Liver (tissue), 3 donors: ENCODE measurements around the gene ARHGEF7.

ENCODE experiments used
- EGR1 ChIP-seq, 2 donors: IDR thresholded peaks; 2 replicates each; pipeline ENCODE4 v1.6.1; 2016 to 2018; ENCODE audit warnings: antibody characterized with exemption in 2 of 2, low read depth in 2 of 2
- FOXA1 ChIP-seq: IDR thresholded peaks from 2 replicates; pipeline ENCODE4 v1.6.1; 2016; ENCODE audit warnings: antibody characterized with exemption
- GABPA ChIP-seq, 2 donors: IDR thresholded peaks in 1 of 2; conservative IDR thresholded peaks in 1 of 2; 2 replicates each; pipeline ENCODE4 v1.6.1; 2016; ENCODE audit warnings: antibody characterized with exemption in 2 of 2, mild to moderate bottlenecking in 1 of 2, moderate library complexity in 1 of 2
- JUND ChIP-seq, 2 donors: IDR thresholded peaks; 2 replicates each; pipeline ENCODE4 v1.6.1; 2016; ENCODE audit warnings: antibody characterized with exemption in 2 of 2
- SP1 ChIP-seq: IDR thresholded peaks from 2 replicates; pipeline ENCODE4 v1.6.1; 2018; ENCODE audit warnings: antibody characterized with exemption, mild to moderate bottlenecking
- TAF1 ChIP-seq: conservative IDR thresholded peaks from 2 replicates; pipeline ENCODE4 v1.6.1; 2016; ENCODE audit warnings: antibody characterized with exemption, mild to moderate bottlenecking
- TF ChIP-seq, protein P1 (sequence below): fragments of 150-350 bp; IDR thresholded peaks from 2 replicates; pipeline ENCODE4 v1.5.1; 2017; ENCODE audit warnings: improper control_type of control experiment, low read depth, low read length; ENCODE audit not compliant: missing input control
- TF ChIP-seq, protein P2 (sequence below): IDR thresholded peaks from 2 replicates; pipeline ENCODE4 v1.6.1; 2016; ENCODE audit warnings: antibody characterized with exemption
- TF ChIP-seq, protein P3 (sequence below): IDR thresholded peaks from 2 replicates; pipeline ENCODE4 v1.6.1; 2016; ENCODE audit warnings: antibody characterized with exemption
- TF ChIP-seq, protein P4 (sequence below): IDR thresholded peaks from 2 replicates; pipeline ENCODE4 v1.6.1; 2016; ENCODE audit warnings: antibody characterized with exemption, mild to moderate bottlenecking
- donor health status: healthy.
- donor health status: healthy.

DNA sequence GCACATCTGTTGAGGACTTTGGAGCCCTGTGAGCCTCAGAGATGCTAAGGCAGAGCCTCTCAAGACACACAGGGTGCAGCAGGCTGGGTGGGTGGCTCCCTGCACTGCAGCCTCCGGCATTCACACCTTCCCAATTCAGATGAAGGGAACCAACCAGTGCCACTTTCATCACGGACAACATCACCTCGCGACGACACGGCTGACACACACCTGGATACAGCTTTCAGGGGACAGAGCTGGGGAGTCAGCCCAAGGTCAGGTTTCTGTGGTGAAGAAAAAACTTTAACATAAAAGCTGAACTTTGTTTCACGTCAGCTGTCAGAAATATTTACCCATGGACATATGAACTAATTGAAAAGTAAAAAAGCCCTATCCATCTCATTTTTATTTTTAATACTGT is 24.9 kb upstream of the ARHGEF7 start:
- TF ChIP-seq, protein P1, sequence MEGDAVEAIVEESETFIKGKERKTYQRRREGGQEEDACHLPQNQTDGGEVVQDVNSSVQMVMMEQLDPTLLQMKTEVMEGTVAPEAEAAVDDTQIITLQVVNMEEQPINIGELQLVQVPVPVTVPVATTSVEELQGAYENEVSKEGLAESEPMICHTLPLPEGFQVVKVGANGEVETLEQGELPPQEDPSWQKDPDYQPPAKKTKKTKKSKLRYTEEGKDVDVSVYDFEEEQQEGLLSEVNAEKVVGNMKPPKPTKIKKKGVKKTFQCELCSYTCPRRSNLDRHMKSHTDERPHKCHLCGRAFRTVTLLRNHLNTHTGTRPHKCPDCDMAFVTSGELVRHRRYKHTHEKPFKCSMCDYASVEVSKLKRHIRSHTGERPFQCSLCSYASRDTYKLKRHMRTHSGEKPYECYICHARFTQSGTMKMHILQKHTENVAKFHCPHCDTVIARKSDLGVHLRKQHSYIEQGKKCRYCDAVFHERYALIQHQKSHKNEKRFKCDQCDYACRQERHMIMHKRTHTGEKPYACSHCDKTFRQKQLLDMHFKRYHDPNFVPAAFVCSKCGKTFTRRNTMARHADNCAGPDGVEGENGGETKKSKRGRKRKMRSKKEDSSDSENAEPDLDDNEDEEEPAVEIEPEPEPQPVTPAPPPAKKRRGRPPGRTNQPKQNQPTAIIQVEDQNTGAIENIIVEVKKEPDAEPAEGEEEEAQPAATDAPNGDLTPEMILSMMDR = no peak
- no peak for TF ChIP-seq TAF1
- TF ChIP-seq FOXA1 = no peak
- TF ChIP-seq EGR1 (IDR thresholded peaks at IDR 0.05; ENCODE audit: low read depth in 2 of 2) = no peak
- no peak for TF ChIP-seq SP1
- TF ChIP-seq, protein P2, sequence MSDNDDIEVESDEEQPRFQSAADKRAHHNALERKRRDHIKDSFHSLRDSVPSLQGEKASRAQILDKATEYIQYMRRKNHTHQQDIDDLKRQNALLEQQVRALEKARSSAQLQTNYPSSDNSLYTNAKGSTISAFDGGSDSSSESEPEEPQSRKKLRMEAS = no peak
- TF ChIP-seq GABPA (IDR thresholded peaks at IDR 0.05 in 1 of 2, conservative IDR thresholded peaks at IDR 0.05 in 1 of 2) = no peak
- no peak for TF ChIP-seq JUND (IDR thresholded peaks at IDR 0.05)
- TF ChIP-seq, protein P3, sequence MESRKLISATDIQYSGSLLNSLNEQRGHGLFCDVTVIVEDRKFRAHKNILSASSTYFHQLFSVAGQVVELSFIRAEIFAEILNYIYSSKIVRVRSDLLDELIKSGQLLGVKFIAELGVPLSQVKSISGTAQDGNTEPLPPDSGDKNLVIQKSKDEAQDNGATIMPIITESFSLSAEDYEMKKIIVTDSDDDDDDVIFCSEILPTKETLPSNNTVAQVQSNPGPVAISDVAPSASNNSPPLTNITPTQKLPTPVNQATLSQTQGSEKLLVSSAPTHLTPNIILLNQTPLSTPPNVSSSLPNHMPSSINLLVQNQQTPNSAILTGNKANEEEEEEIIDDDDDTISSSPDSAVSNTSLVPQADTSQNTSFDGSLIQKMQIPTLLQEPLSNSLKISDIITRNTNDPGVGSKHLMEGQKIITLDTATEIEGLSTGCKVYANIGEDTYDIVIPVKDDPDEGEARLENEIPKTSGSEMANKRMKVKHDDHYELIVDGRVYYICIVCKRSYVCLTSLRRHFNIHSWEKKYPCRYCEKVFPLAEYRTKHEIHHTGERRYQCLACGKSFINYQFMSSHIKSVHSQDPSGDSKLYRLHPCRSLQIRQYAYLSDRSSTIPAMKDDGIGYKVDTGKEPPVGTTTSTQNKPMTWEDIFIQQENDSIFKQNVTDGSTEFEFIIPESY = no peak
- TF ChIP-seq, protein P4, sequence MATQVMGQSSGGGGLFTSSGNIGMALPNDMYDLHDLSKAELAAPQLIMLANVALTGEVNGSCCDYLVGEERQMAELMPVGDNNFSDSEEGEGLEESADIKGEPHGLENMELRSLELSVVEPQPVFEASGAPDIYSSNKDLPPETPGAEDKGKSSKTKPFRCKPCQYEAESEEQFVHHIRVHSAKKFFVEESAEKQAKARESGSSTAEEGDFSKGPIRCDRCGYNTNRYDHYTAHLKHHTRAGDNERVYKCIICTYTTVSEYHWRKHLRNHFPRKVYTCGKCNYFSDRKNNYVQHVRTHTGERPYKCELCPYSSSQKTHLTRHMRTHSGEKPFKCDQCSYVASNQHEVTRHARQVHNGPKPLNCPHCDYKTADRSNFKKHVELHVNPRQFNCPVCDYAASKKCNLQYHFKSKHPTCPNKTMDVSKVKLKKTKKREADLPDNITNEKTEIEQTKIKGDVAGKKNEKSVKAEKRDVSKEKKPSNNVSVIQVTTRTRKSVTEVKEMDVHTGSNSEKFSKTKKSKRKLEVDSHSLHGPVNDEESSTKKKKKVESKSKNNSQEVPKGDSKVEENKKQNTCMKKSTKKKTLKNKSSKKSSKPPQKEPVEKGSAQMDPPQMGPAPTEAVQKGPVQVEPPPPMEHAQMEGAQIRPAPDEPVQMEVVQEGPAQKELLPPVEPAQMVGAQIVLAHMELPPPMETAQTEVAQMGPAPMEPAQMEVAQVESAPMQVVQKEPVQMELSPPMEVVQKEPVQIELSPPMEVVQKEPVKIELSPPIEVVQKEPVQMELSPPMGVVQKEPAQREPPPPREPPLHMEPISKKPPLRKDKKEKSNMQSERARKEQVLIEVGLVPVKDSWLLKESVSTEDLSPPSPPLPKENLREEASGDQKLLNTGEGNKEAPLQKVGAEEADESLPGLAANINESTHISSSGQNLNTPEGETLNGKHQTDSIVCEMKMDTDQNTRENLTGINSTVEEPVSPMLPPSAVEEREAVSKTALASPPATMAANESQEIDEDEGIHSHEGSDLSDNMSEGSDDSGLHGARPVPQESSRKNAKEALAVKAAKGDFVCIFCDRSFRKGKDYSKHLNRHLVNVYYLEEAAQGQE = no peak
